ENCODE results near the gene AP3D1.

AP3D1 gene

GRCh38 chr19:2181633-2181997 lies 30.2 kb upstream of the AP3D1 start:
- no peak for DNase-seq (ENCODE audit: low read depth)

- DNase-seq (ENCODE audit: low read depth): no peak
These were observed 29.7 kb upstream of the AP3D1 start for GRCh38 chr19:2180881-2181632.

- DNase-seq (ENCODE audit: low read depth): no peak
These were observed 28.7 kb upstream of the AP3D1 start for GRCh38 chr19:2180114-2180513.

GRCh38 chr19:2179095-2179494 lies 27.7 kb upstream of the AP3D1 start:
- no peak for DNase-seq (ENCODE audit: low read depth)

GRCh38 chr19:2176337-2176994 lies 25.1 kb upstream of the AP3D1 start:
- DNase-seq (ENCODE audit: low read depth): no peak

- no peak for DNase-seq (ENCODE audit: low read depth)
These were observed 24.4 kb upstream of the AP3D1 start for GRCh38 chr19:2175742-2176141.

GRCh38 chr19:2173767-2174577 lies 22.6 kb upstream of the AP3D1 start:
- no peak for DNase-seq (ENCODE audit: low read depth)

DNA sequence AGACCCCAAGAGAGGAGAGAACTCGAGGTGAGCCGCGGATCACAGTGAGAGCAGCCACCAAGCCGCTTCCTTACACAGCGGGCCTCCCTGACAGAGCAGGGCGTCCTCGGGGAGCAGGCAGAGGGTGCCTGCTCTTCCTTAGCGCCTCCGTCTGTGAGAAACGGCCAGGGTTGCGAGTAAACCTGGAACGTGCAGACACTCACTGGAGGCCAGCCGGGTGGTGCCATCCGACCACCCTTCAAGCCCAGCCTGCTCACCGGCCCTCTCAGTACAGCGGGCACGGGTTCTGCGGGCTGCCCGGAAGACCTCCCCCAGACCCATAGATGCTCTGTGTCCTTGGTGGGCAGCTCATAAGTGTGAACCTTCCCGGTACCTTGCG lies 22.0 kb upstream of the AP3D1 start:
- DNase-seq (ENCODE audit: low read depth): no peak

- DNase-seq (ENCODE audit: low read depth): no peak
These were observed 20.2 kb upstream of the AP3D1 start for GRCh38 chr19:2171349-2172145.

GRCh38 chr19:2170987-2171348 lies 19.6 kb upstream of the AP3D1 start:
- no peak for DNase-seq (ENCODE audit: low read depth)

DNA sequence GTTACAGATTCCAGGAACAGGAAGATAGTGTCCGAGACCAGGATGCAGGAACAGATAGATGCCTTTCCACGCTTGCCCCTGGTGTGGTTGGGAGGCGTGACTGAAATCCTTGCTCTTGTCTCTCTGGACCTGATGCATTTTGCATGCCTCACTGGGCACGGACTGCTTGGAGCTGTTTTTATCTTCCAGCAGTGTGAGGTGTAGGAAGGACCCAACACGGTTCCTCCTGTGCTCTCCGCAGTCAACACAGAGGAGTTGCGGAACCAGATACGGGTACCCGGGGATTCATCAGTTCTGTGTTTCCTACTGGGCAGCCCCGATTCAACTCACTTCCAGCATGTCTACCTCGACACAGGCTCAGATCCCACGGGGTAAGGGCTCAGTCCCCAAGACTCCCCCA lies 18.9 kb upstream of the AP3D1 start:
- DNase-seq (ENCODE audit: low read depth): no peak

DNA sequence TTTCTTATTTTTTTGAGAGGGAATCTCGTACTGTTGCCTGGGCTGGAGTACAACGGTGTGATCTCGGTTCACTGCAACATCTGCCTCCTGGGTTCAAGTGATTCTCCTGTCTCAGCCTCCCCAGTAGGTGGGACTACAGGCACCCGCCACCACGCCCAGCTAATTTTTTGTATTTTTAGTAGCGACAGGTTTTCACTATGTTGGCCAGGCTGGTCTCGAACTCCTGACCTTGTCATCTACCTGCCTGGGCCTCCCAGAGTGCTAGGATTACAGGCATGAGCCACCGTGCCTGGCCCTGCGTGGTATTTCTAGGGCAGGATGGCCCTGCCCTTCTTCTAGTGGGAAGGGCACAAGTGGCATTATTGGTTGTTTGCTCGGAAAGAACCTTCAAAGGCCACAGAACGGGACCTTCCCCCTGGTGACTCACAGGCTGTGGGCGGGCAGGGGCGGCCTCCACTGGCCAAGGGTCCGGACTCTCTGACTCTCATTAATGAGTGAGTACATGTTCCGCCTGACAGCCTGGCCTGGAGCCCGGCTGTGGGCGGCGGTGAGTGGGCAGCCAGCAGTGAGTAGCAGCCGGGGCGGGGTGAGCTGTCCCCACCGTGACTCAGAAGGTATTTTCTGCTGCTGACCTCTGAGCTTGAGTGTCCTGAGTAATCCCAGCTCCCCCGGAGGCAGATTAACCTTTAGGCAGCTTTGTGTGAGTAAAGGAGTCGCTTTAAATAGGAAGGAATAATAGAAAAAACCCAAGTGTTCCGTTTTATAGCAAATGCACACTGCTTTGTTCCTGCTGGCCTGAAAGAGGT lies 17.5 kb upstream of the AP3D1 start:
- DNase-seq (ENCODE audit: low read depth): peak; percentile 99

DNA sequence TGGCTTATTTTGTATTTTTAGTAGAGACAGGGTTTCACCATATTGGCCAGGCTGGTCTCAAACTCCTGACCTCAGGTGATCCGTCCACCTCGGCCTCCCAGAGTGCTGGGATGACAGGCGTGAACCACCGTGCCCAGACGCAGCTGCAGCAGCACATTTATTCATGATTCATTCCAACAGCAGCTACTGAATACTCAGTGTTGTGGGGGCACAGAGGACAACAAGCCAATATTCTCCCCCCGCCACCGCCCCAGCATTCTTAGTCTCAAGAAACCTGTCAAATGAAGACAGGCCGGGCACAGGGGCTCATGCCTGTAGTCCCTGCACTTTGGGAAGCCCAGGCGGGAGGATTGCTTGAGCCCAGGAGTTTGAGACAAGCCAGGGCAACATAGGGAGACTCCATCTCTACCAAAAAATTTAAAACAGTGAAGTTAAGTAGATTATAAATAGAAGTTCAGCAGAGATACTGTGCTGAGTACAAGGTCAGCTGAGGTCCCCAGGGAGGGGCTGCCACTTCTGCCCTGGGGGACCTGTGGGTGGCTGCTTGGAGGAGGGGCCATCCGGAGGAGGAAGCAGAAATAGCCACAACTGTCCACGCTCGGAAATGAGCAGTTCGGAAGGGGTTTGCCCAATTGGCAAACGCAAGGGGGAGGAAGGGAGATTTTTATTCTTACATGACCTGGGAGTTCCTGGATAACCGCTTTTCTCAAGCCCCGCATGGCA lies 16.7 kb upstream of the AP3D1 start:
- DNase-seq (ENCODE audit: low read depth): peak; percentile 83

DNA sequence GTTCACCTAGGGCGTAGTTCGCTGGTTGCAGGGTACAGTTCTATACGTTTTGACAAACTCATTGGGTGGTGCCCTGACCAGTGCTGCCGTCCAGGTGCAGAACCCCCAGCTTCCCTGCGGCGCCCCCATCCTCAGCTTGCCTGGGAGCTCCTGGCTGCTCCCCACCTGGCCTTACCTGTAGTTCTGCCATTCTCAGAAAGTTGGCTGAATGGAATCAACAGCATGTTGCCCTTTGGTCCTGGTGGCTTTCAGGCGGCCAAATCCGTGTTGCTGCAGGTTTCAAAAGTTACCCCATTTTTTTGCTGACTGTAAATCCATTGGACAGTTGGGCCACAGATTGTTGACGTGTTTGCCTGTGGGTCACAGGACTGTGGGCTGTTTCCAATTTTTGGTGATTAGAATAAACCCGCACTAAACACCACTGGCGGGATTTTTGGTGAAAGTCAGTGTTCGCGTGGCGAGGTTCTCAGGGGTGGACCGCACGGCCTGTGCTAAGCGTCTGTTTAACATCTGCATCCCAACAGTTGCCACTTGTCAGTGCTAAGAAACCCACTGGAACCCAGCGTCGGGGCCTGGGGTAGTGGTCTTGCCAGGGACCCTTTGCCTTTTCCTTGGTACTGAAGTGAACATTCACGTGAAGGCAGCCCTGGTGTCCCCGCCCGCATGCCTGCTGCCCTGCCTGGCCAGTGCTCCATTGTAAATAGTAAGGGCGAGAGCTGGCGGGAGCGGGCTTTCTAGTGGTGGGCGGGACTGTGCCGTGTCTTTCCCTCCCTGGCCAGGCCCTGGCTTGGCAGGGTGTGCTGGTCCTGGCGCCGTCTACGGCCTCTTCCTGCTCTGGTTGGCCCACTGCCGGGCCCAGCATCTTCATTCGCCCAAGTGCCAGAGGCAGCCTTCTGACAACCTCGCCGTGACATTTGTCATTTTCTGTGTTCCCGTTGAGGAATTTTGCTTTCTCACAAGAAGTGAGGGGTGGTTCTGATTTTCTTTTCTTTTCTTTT lies 15.7 kb upstream of the AP3D1 start:
- DNase-seq (ENCODE audit: low read depth): peak; percentile 86

DNA sequence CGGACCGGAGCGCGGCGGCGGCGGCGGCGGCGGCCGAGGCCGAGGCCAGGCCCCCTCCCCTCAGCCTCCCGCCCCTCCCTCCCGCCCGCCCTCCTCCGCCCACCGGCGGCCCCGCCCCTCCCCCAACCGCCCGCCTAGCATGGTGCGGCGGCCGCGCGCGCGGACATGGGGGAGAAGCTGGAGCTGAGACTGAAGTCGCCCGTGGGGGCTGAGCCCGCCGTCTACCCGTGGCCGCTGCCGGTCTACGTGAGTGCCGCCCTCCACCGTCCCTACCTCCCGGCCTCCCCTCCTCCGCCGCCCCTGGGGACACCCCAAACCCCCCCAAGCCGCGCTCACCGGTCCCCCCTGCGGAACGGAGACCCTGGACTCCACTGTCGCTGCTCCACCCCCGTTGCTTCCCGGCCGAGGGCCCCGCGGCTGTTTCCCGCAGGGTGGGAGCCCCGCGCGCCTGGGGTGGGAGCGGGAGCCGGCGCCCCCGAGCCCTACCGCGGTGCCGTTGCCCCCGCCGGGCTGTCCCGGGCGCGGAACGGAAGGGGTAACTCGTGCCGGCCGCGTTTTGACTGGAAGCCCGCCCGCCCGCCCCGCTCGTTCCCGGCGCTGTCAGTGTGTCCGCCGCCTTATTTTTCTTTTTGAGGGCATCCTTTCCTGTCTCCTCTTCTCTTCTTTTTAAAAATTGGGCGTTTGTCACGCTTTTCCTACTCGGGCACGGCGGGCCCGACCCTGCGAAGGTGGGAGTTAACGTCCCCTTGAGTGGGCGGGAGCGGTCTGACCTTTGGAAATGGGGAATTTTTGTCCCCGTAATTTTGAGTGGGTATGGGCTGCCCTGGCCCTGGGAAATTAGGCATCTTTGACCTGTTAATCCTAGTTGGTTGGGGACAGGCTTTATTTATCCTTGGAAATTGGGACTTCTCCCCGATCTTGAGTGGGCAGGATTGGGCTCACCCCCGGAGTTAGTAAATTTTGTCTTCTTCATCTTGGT lies 12.9 kb upstream of the AP3D1 start:
- DNase-seq (ENCODE audit: low read depth): peak; percentile 58

DNA sequence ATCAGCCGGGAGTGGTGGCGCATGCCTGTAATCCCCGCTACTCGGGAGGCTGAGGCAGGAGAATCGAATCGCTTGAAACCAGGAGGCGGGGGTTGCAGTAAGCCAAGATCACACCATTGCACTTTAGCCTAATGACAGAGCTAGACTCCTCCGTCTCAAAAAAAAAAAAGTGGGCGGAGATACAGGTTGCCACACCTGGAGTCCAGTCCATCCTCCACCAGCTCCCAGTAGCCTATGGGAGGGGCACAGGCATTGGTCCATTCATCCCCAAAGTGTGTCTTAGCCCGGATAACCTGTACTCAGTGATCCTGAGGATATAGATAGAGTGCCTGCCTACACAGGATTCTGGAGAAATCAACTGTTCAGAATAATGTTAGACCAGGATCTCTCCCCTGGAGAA lies 9.0 kb upstream of the AP3D1 start:
- DNase-seq (ENCODE audit: low read depth): no peak

GRCh38 chr19:2157452-2157851 lies 6.1 kb upstream of the AP3D1 start:
- no peak for DNase-seq (ENCODE audit: low read depth)

DNA sequence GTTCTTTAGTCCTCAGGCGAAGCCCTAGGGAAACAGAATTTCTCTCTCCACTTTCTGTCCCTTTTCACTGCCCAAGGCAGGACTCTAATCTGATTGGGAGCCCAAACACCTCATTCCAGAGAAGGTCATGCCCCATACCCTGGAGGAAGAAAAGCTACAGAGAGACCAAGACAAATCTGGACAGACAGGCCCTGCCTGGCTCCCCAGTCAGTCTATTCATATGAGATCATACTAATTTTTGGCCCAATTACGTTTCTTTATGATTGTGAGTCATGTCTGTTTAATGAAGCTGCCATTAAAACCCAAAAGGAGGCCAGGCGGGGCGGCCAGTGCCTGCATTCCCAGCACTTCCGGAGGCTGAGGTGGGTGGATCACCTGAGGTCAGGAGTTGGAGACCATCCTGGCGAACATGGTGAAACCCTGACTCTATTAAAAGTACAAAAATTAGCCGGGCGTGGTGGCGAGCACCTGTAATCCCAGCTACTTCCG lies 3.3 kb upstream of the AP3D1 start:
- DNase-seq (ENCODE audit: low read depth): peak; percentile 72
